SK-N-SH (cell line): ENCODE measurements around the gene YKT6. TPM values are rescaled to one million over a fixed set of nuclear protein-coding genes. Genes with fewer than 3 reads are reported as not detected.

Experiments
- CTCF ChIA-PET: fragments of 300-600, 350-600 bp; formaldehyde crosslinking; extraction: SDS; loops from one replicate; lab custom pipeline; 2021; lab: Yijun Ruan, JAX
- POLR2A ChIA-PET: fragments of 350-600 bp; sonication (Branson Sonifier 250); formaldehyde crosslinking; extraction: SDS; loops from one replicate; lab custom pipeline; 2020; ENCODE audit warnings: antibody characterized with exemption, inconsistent platforms; lab: Yijun Ruan, JAX
- DNase-seq: peaks from one replicate; pipeline ENCODE4 v3.0.0; 2012
- H2AFZ ChIP-seq: fragments of 200-600 bp; sonication (generic); 2 replicates; pipeline ENCODE4 v1.8.1; 2016; ENCODE audit warnings: antibody characterized with exemption, mild to moderate bottlenecking, low read depth
- H3F3A ChIP-seq: fragments of 200-600 bp; sonication (generic); replicated peaks from 2 replicates; pipeline ENCODE3; 2016; ENCODE audit warnings: antibody characterized with exemption, mild to moderate bottlenecking; ENCODE audit not compliant: insufficient read depth
- H3K27ac ChIP-seq, 2 experiments: fragments of 200-500 bp in 1 of 2; fragments of 200-600 bp in 1 of 2; sonication (Bioruptor generic) in 1 of 2; sonication (generic), shearing (Covaris generic) in 1 of 2; 2 replicates each; pipeline versions ENCODE4 v1.5.1 to v1.6.1; 2014 to 2016; ENCODE audit warnings: low read depth in 2 of 2, inconsistent platforms in 1 of 2, low read length in 1 of 2, mild to moderate bottlenecking in 1 of 2, mixed read lengths in 1 of 2
- H3K27me3 ChIP-seq: fragments of 200-600 bp; sonication (generic), shearing (Covaris generic); 2 replicates; pipeline ENCODE4 v1.6.1; 2016; ENCODE audit warnings: mixed run types; ENCODE audit not compliant: insufficient read depth
- H3K36me3 ChIP-seq, 2 experiments: fragments of 200-500 bp in 1 of 2; fragments of 200-600 bp in 1 of 2; sonication (Bioruptor generic) in 1 of 2; sonication (generic) in 1 of 2; replicated peaks in 1 of 2; 2 replicates each; pipeline versions ENCODE3 to v1.5.1; 2014 to 2016; ENCODE audit warnings: low read length in 1 of 2, mild to moderate bottlenecking in 1 of 2; ENCODE audit not compliant: insufficient read depth in 2 of 2, control insufficient read depth in 1 of 2
- H3K4me1 ChIP-seq, 2 experiments: fragments of 200-500 bp in 1 of 2; fragments of 200-600 bp in 1 of 2; sonication (Bioruptor generic) in 1 of 2; sonication (generic), shearing (Covaris generic) in 1 of 2; 2 replicates each; pipeline versions ENCODE4 v1.5.1 to v1.6.1; 2014 to 2016; ENCODE audit warnings: low read depth in 1 of 2, low read length in 1 of 2, mixed run types in 1 of 2; ENCODE audit not compliant: insufficient read depth in 2 of 2, control insufficient read depth in 1 of 2
- H3K4me2 ChIP-seq: fragments of 200-600 bp; sonication (generic), shearing (Covaris generic); 2 replicates; pipeline ENCODE4 v1.6.1; 2017; ENCODE audit warnings: mixed run types
- H3K4me3 ChIP-seq, 2 experiments: fragments of 200-500 bp in 1 of 2; fragments of 200-600 bp in 1 of 2; sonication (Bioruptor generic) in 1 of 2; sonication (generic), shearing (Covaris generic) in 1 of 2; 2 replicates each; pipeline versions ENCODE4 v1.5.1 to v1.8.1; 2014 to 2016; ENCODE audit warnings: low read depth in 2 of 2, inconsistent platforms in 1 of 2, low read length in 1 of 2, mild to moderate bottlenecking in 1 of 2, mixed read lengths in 1 of 2, moderate library complexity in 1 of 2
- H3K79me2 ChIP-seq: fragments of 200-600 bp; sonication (generic); 2 replicates; pipeline ENCODE4 v1.8.1; 2017; ENCODE audit warnings: mild to moderate bottlenecking; ENCODE audit not compliant: insufficient read depth
- H3K9ac ChIP-seq: fragments of 200-600 bp; sonication (generic); 2 replicates; pipeline ENCODE4 v1.6.1; 2017; ENCODE audit warnings: mixed run types
- H3K9me2 ChIP-seq: fragments of 200-600 bp; sonication (generic); 2 replicates; pipeline ENCODE4 v1.6.1; 2017; ENCODE audit warnings: mixed run types
- H3K9me3 ChIP-seq: fragments of 200-600 bp; sonication (generic); 2 replicates; pipeline ENCODE4 v1.6.1; 2017; ENCODE audit warnings: mixed run types, mild to moderate bottlenecking, moderate library complexity
- H4K20me1 ChIP-seq: fragments of 200-600 bp; sonication (generic); 2 replicates; pipeline ENCODE4 v1.6.1; 2017; ENCODE audit warnings: mild to moderate bottlenecking, mixed run types; ENCODE audit not compliant: insufficient read depth
- CHD2 ChIP-seq: fragments of 150-350 bp; IDR thresholded peaks from 2 replicates; pipeline ENCODE4 v1.6.1; 2018; ENCODE audit warnings: low read length; ENCODE audit not compliant: partially characterized antibody
- CTCF ChIP-seq: fragments of 200-600 bp; sonication (generic); IDR thresholded peaks from 2 replicates; pipeline ENCODE4 v1.6.1; 2017; ENCODE audit warnings: antibody characterized with exemption, mild to moderate bottlenecking, moderate library complexity
- ELF1 ChIP-seq: IDR thresholded peaks from 2 replicates; pipeline ENCODE4 v1.4.0; 2012
- FOSL2 ChIP-seq: IDR thresholded peaks from 2 replicates; pipeline ENCODE4 v1.4.0; 2012; ENCODE audit warnings: low read depth, mild to moderate bottlenecking, moderate library complexity, borderline replicate concordance
- FOXJ3 ChIP-seq: sonication (generic); formaldehyde crosslinking; IDR thresholded peaks from 2 replicates; pipeline ENCODE4 v1.5.1; 2020; ENCODE audit warnings: mild to moderate bottlenecking, missing genetic modification reagents
- FOXM1 ChIP-seq: IDR thresholded peaks from 2 replicates; pipeline ENCODE4 v1.4.0; 2012; ENCODE audit warnings: low read depth, mild to moderate bottlenecking
- GATA2 ChIP-seq: sonication (generic); formaldehyde crosslinking; IDR thresholded peaks from 2 replicates; pipeline ENCODE4 v1.5.0; 2020; ENCODE audit warnings: mild to moderate bottlenecking, missing genetic modification reagents
- POLR2AphosphoS5 ChIP-seq: IDR thresholded peaks from 2 replicates; pipeline ENCODE4 v1.6.1; 2012; ENCODE audit warnings: low read depth, low read length
- RAD21 ChIP-seq: IDR thresholded peaks from 2 replicates; pipeline ENCODE4 v1.6.1; 2012; ENCODE audit warnings: mild to moderate bottlenecking, low read length
- REST ChIP-seq: IDR thresholded peaks from 2 replicates; pipeline ENCODE4 v1.6.1; 2012; ENCODE audit warnings: mild to moderate bottlenecking, low read depth, low read length, moderate library complexity
- RFX5 ChIP-seq: IDR thresholded peaks from 2 replicates; pipeline ENCODE4 v1.6.1; 2012; ENCODE audit warnings: mild to moderate bottlenecking, improper control_type of control experiment, low read length
- SMC3 ChIP-seq: IDR thresholded peaks from 2 replicates; pipeline ENCODE4 v1.6.1; 2012; ENCODE audit warnings: low read depth, low read length, improper control_type of control experiment
- TAF1 ChIP-seq: IDR thresholded peaks from 2 replicates; pipeline ENCODE4 v1.6.1; 2012; ENCODE audit warnings: low read depth, mild to moderate bottlenecking, low read length, moderate library complexity, borderline replicate concordance
- TCF12 ChIP-seq: IDR thresholded peaks from 2 replicates; pipeline ENCODE4 v1.4.0; 2012
- TEAD4 ChIP-seq: IDR thresholded peaks from 2 replicates; pipeline ENCODE4 v1.4.0; 2012; ENCODE audit warnings: mild to moderate bottlenecking, borderline replicate concordance; ENCODE audit not compliant: insufficient read depth
- USF1 ChIP-seq: IDR thresholded peaks from 2 replicates; pipeline ENCODE4 v1.4.0; 2012; ENCODE audit warnings: low read depth, borderline replicate concordance
- YY1 ChIP-seq: IDR thresholded peaks from 2 replicates; pipeline ENCODE4 v1.4.0; 2012; ENCODE audit warnings: low read depth, mild to moderate bottlenecking
- WGBS: methylation state at CpG from one replicate; pipeline ENCODE4 v1.1.6; 2017; ENCODE audit warnings: low lambda C conversion rate; 5-methylcytosine and 5-hydroxymethylcytosine counted together
- polyA plus RNA-seq, 3 experiments: library from polyadenylated mRNA; depleted of rRNA; stranded (reverse); fragments of >200 nt; gene quantifications; 2 replicates each; pipeline ENCODE4 v1.2.3, GENCODE V29; 2012
- TF ChIP-seq, protein P1 (sequence below): fragments of 150-350 bp; IDR thresholded peaks from 2 replicates; pipeline ENCODE4 v1.6.1; 2016; ENCODE audit warnings: mild to moderate bottlenecking, low read depth, low read length

YKT6 gene
- polyA plus RNA-seq, 1 of the 3 experiments (the other 2 are of a cell fraction) = 170 TPM

- ChIA-PET CTCF (interaction anchor here (0.7 to 5.9 kb wide), 22 partner anchors 9 to 322 kb away, joined by 3 to 101 read pairs (median 3); no protein-coding TSS in a partner anchor), POLR2A (no interaction called here)
- peak; percentile 85 for DNase-seq
- H3K4me3 ChIP-seq = no peak overlapping the region
- H3K9me3 ChIP-seq = no peaks in the 10 kb centered on the region
- no peak overlapping the region for H3K27ac ChIP-seq
- no peaks in the 10 kb centered on the region for H3K9me2 ChIP-seq
- H3K27me3 ChIP-seq = no peaks in the 10 kb centered on the region
- H3K9ac ChIP-seq = no peak overlapping the region
- H3K79me2 ChIP-seq = no peaks in the 10 kb centered on the region
- no peaks in the 10 kb centered on the region for H3F3A ChIP-seq
- H3K36me3 ChIP-seq = no peaks in the 10 kb centered on the region
- no peak overlapping the region for H3K4me2 ChIP-seq
- TF ChIP-seq FOSL2 (no peak), GATA2 (CRISPR knock-in tag) (no peak), FOXM1 (no peak), RFX5 (no peak), CTCF (peak; percentile 68), ELF1 (no peak), TAF1 (no peak), POLR2AphosphoS5 (no peak), USF1 (no peak), CHD2 (no peak), RAD21 (peak; percentile 57), TCF12 (no peak), SMC3 (peak; percentile 57; the same call in 1 of the 2 replicates), YY1 (no peak), TEAD4 (no peak), REST (no peak), FOXJ3 (no peak)
- TF ChIP-seq, protein P1, sequence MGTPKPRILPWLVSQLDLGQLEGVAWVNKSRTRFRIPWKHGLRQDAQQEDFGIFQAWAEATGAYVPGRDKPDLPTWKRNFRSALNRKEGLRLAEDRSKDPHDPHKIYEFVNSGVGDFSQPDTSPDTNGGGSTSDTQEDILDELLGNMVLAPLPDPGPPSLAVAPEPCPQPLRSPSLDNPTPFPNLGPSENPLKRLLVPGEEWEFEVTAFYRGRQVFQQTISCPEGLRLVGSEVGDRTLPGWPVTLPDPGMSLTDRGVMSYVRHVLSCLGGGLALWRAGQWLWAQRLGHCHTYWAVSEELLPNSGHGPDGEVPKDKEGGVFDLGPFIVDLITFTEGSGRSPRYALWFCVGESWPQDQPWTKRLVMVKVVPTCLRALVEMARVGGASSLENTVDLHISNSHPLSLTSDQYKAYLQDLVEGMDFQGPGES = no peak
- WGBS = 68% methylated on average over 8 of the region's 8 CpGs
- H2AFZ ChIP-seq = no peak overlapping the region
- peaks cover 0 to 15% of the 10 kb centered on the region in 2 experiments; a peak in 1 of 4 replicates for H3K4me1 ChIP-seq
- no peaks in the 10 kb centered on the region for H4K20me1 ChIP-seq
Measured at GRCh38 chr7:44244282-44244681, 43.5 kb downstream of the YKT6 start.
